A673 (cell line): ENCODE results near the gene THRB.

ENCODE experiments used
- EZH2 ChIP-seq: fragments of 200-600 bp; sonication (generic); IDR thresholded peaks from 2 replicates; pipeline ENCODE4 v1.6.1; 2017; ENCODE audit warnings: borderline replicate concordance, low read depth, mild to moderate bottlenecking, mixed read lengths, antibody characterized with exemption, low read length; ENCODE audit not compliant: poor library complexity, severe bottlenecking
- TF ChIP-seq, protein P1 (sequence below): fragments of 300-800, 200-600 bp; sonication (generic); conservative IDR thresholded peaks from 2 replicates; pipeline ENCODE4 v1.5.1; 2017; ENCODE audit warnings: low read depth, mild to moderate bottlenecking, antibody characterized with exemption, low read length, moderate library complexity, mixed read lengths

DNA sequence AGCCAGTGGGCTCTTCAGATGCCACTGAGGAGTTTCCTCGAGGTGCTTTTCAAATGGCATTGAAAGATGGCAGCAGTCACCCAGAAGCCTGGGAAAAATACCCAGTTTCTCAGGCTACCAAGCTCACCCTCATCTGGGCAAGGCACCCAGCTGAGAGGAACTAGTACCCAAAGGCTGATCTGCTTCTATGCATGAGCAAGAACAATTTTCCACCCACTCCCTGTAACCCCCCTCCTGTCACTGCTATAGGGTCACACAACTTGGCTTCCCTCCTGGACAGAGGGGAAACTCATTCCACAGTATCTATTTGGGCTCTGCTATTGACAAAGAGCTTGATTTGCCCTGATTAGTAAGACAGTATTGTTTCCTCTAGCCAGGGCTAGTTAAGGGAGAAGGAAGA is 31.9 kb downstream of the THRB start:
- TF ChIP-seq, protein P1, sequence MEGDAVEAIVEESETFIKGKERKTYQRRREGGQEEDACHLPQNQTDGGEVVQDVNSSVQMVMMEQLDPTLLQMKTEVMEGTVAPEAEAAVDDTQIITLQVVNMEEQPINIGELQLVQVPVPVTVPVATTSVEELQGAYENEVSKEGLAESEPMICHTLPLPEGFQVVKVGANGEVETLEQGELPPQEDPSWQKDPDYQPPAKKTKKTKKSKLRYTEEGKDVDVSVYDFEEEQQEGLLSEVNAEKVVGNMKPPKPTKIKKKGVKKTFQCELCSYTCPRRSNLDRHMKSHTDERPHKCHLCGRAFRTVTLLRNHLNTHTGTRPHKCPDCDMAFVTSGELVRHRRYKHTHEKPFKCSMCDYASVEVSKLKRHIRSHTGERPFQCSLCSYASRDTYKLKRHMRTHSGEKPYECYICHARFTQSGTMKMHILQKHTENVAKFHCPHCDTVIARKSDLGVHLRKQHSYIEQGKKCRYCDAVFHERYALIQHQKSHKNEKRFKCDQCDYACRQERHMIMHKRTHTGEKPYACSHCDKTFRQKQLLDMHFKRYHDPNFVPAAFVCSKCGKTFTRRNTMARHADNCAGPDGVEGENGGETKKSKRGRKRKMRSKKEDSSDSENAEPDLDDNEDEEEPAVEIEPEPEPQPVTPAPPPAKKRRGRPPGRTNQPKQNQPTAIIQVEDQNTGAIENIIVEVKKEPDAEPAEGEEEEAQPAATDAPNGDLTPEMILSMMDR, result no peak
- TF ChIP-seq EZH2, result no peak
